ENCODE results near the gene PNMA8C.

The PNMA8C gene

GRCh38 chr19:46449228-46449627 lies 20.5 kb upstream of the PNMA8C start:
- no peak for DNase-seq (ENCODE audit: low read depth)
- no peak for TF ChIP-seq CTCF (IDR thresholded peaks at IDR 0.05; ENCODE audit: low read depth, low read length, missing control alignments)
- H3K4me3 ChIP-seq (ENCODE audit: low read depth, low read length): no peak overlapping the region
- in situ Hi-C loops (cut with HindIII; ENCODE audit: low sequenced_read_pairs): no loop called here

- DNase-seq (ENCODE audit: low read depth): no peak
- in situ Hi-C loops (cut with HindIII; ENCODE audit: low sequenced_read_pairs): no loop called here
- no peak for TF ChIP-seq CTCF (IDR thresholded peaks at IDR 0.05; ENCODE audit: low read depth, low read length, missing control alignments)
- no peak overlapping the region for H3K4me3 ChIP-seq (ENCODE audit: low read depth, low read length)
Observed at GRCh38 chr19:46448601-46449000, 19.9 kb upstream of the PNMA8C start.

DNA sequence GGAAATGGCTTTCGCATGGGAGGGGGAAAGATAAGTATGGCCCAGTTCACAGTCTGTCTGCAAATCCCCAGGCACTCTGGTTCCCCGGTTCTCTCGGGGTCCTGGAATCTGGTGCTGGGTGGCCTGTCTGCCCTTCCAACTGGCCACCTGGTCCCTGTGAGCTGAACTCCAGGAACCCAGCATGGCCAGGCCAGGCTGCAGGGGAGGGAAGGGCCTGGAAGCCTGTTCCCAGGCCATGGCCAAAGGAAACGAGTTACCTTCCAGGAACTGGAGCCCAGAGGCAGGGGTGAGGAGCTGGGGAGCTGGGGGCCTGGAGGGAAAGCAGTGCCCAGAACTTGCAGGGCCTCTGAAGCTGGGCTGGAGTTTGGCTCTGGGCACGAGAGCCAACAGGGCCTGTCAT lies 19.1 kb upstream of the PNMA8C start:
- DNase-seq (ENCODE audit: low read depth): no peak
- no peak overlapping the region for H3K4me3 ChIP-seq (ENCODE audit: low read depth, low read length)
- TF ChIP-seq CTCF (IDR thresholded peaks at IDR 0.05; ENCODE audit: low read depth, low read length, missing control alignments): no peak
- in situ Hi-C loops (cut with HindIII; ENCODE audit: low sequenced_read_pairs): no loop called here

GRCh38 chr19:46447006-46447405 lies 18.3 kb upstream of the PNMA8C start:
- no peak for DNase-seq (ENCODE audit: low read depth)
- in situ Hi-C loops (cut with HindIII; ENCODE audit: low sequenced_read_pairs): no loop called here
- no peak for TF ChIP-seq CTCF (IDR thresholded peaks at IDR 0.05; ENCODE audit: low read depth, low read length, missing control alignments)
- no peak overlapping the region for H3K4me3 ChIP-seq (ENCODE audit: low read depth, low read length)

DNA sequence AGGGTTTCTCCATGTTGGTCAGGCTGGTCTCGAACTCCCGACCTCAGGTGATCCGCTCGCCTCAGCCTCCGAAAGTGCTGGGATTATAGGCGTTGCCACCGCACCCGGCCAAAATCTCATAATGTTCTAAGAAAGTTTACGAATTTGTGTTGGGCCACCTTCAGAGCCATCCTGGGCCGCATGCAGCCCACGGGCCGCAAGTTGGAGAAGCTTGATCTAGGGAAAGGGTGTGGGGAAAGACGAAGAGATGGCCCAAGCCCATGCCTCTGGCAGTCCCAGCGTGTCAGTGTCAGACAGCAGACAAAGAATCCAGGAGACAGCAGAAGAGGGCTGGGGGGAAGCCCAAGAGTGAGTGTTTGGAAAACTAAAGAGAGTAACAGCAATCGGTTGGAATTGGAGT lies 17.3 kb upstream of the PNMA8C start:
- no peak for TF ChIP-seq CTCF (IDR thresholded peaks at IDR 0.05; ENCODE audit: low read depth, low read length, missing control alignments)
- DNase-seq (ENCODE audit: low read depth): no peak
- in situ Hi-C loops (cut with HindIII; ENCODE audit: low sequenced_read_pairs): no loop called here
- H3K4me3 ChIP-seq (ENCODE audit: low read depth, low read length): no peak overlapping the region

- DNase-seq (ENCODE audit: low read depth): peak; percentile 68
- no peak overlapping the region for H3K4me3 ChIP-seq (ENCODE audit: low read depth, low read length)
- in situ Hi-C loops (cut with HindIII; ENCODE audit: low sequenced_read_pairs): no loop called here
- no peak for TF ChIP-seq CTCF (IDR thresholded peaks at IDR 0.05; ENCODE audit: low read depth, low read length, missing control alignments)
Observed at GRCh38 chr19:46442808-46443450, 14.2 kb upstream of the PNMA8C start.

All from astrocyte of the cerebellum (primary cell).